H1 (cell line): ENCODE results near the gene NLN.
"Not testable (repeated sequence)": the region's sequence is repeated elsewhere in the genome, so short reads cannot be mapped to it uniquely, and the experiment has no call there.

Source experiments
- BCL11A ChIP-seq, 2 experiments: IDR thresholded peaks; one replicate each; pipeline ENCODE4 v1.6.1; 2011; ENCODE audit warnings: low read depth in 2 of 2, low read length in 2 of 2, mild to moderate bottlenecking in 2 of 2
- BRCA1 ChIP-seq: IDR thresholded peaks from 2 replicates; pipeline ENCODE4 v1.6.1; 2012; ENCODE audit warnings: low read depth, low read length, improper control_type of control experiment
- CREB1 ChIP-seq: IDR thresholded peaks from 2 replicates; pipeline ENCODE4 v1.6.1; 2012; ENCODE audit warnings: inconsistent platforms
- CTBP2 ChIP-seq: IDR thresholded peaks from 2 replicates; pipeline ENCODE4 v1.7.0; 2011; ENCODE audit warnings: borderline replicate concordance, mild to moderate bottlenecking, moderate library complexity, mixed read lengths, low read length; ENCODE audit not compliant: insufficient read depth, insufficient read length
- EP300 ChIP-seq, 2 experiments: IDR thresholded peaks; 1 replicate in 1 of 2; 2 replicates in 1 of 2; pipeline ENCODE4 v1.6.1; 2011 to 2012; ENCODE audit warnings: low read depth in 2 of 2, low read length in 2 of 2, mild to moderate bottlenecking in 2 of 2, borderline replicate concordance in 1 of 2, inconsistent platforms in 1 of 2, moderate library complexity in 1 of 2
- EZH2 ChIP-seq: fragments of 200-600 bp; sonication (generic); IDR thresholded peaks from 2 replicates; pipeline ENCODE4 v1.7.1; 2012; ENCODE audit warnings: low read depth, mild to moderate bottlenecking, moderate library complexity, low read length, inconsistent platforms; ENCODE audit not compliant: severe bottlenecking
- GABPA ChIP-seq: IDR thresholded peaks from 2 replicates; pipeline ENCODE4 v1.6.1; 2011; ENCODE audit warnings: mild to moderate bottlenecking, low read length, moderate library complexity, borderline replicate concordance; ENCODE audit not compliant: insufficient read depth
- KDM1A ChIP-seq: fragments of 200-600, 300-600 bp; sonication (generic); IDR thresholded peaks from 2 replicates; pipeline ENCODE4 v1.7.1; 2016; ENCODE audit warnings: mild to moderate bottlenecking, low read length, borderline replicate concordance
- POLR2AphosphoS5 ChIP-seq: IDR thresholded peaks from 2 replicates; pipeline ENCODE4 v1.6.1; 2011; ENCODE audit warnings: low read depth, low read length
- POU5F1 ChIP-seq: IDR thresholded peaks from 2 replicates; pipeline ENCODE4 v1.6.1; 2011; ENCODE audit warnings: low read depth, mild to moderate bottlenecking, low read length, moderate library complexity
- SIN3A ChIP-seq, 2 experiments: IDR thresholded peaks in 1 of 2; conservative IDR thresholded peaks in 1 of 2; 2 replicates each; pipeline ENCODE4 v1.6.1; 2011 to 2012; ENCODE audit warnings: low read length in 2 of 2, improper control_type of control experiment in 1 of 2, low read depth in 1 of 2, mild to moderate bottlenecking in 1 of 2
- YY1 ChIP-seq: IDR thresholded peaks from 2 replicates; pipeline ENCODE4 v1.6.1; 2011; ENCODE audit warnings: low read depth, mild to moderate bottlenecking, low read length
- ZNF274 ChIP-seq: IDR thresholded peaks from 2 replicates; pipeline ENCODE4 v1.7.0; 2012; ENCODE audit warnings: low read length, borderline replicate concordance; ENCODE audit errors: extremely low read depth
- TF ChIP-seq, protein P1 (sequence below), 3 experiments: IDR thresholded peaks; 1 replicate in 2 of 3; 2 replicates in 1 of 3; pipeline versions ENCODE4 v1.5.1 to v1.6.1; 2011; ENCODE audit warnings: low read length in 3 of 3, mild to moderate bottlenecking in 3 of 3, inconsistent platforms in 2 of 3, low read depth in 1 of 3, moderate library complexity in 1 of 3; ENCODE audit not compliant: insufficient read depth in 1 of 3; ENCODE audit errors: control extremely low read depth in 1 of 3

DNA sequence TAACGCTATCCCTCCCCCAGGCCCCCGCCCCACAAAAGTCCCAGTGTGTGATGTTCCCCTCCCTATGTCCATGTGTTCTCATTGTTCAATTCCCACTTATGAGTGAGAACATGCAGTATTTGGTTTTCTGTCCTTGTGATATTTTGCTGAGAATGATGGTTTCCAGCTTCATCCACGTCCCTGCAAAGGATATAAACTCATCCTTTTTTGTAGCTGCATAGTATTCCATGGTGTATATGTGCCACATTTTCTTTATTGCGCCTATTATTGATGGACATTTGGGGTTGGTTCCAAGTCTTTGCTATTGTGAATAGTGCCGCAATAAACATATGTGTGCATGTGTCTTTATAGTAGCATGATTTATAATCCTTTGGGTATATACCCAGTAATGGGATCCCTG, 125.0 kb downstream of the NLN start:
- TF ChIP-seq BRCA1; GABPA; CTBP2; YY1; EZH2; KDM1A; POU5F1; ZNF274; SIN3A (conservative IDR thresholded peaks at IDR 0.05 in 1 of 2, IDR thresholded peaks at IDR 0.05 in 1 of 2; ENCODE audit: low read depth in 1 of 2, low read length in 2 of 2); CREB1; POLR2AphosphoS5; EP300 (IDR thresholded peaks at IDR 0.05; ENCODE audit: borderline replicate concordance in 1 of 2, low read depth in 2 of 2, low read length in 2 of 2); BCL11A (IDR thresholded peaks at IDR 0.05; ENCODE audit: low read depth in 2 of 2, low read length in 2 of 2): not testable (repeated sequence)
- TF ChIP-seq, protein P1, sequence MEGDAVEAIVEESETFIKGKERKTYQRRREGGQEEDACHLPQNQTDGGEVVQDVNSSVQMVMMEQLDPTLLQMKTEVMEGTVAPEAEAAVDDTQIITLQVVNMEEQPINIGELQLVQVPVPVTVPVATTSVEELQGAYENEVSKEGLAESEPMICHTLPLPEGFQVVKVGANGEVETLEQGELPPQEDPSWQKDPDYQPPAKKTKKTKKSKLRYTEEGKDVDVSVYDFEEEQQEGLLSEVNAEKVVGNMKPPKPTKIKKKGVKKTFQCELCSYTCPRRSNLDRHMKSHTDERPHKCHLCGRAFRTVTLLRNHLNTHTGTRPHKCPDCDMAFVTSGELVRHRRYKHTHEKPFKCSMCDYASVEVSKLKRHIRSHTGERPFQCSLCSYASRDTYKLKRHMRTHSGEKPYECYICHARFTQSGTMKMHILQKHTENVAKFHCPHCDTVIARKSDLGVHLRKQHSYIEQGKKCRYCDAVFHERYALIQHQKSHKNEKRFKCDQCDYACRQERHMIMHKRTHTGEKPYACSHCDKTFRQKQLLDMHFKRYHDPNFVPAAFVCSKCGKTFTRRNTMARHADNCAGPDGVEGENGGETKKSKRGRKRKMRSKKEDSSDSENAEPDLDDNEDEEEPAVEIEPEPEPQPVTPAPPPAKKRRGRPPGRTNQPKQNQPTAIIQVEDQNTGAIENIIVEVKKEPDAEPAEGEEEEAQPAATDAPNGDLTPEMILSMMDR (IDR thresholded peaks at IDR 0.05; ENCODE audit: control extremely low read depth in 1 of 3, insufficient read depth in 1 of 3, low read depth in 1 of 3, low read length in 3 of 3) = not testable (repeated sequence)
